Measurements from ENCODE around the gene MSI2.

GRCh38 chr17:57259306-57259705 lies 3.0 kb downstream of the MSI2 start:
- TF ChIP-seq EZH2 (IDR thresholded peaks at IDR 0.05; ENCODE audit: insufficient read depth, low read length) (no peak), CTCF (IDR thresholded peaks at IDR 0.05; ENCODE audit: insufficient read depth, low read depth, low read length) (no peak)
